Activated effector memory CD4-positive, alpha-beta T cell treated with Interleukin-2 at 50 U/mL for 16 hours (primary cell): Measurements from ENCODE around the gene HAL.
A peak's percentile ranks its signal among the peaks of the same experiment; 100 is the strongest.
"Not testable (repeated sequence)": the region's sequence is repeated elsewhere in the genome, so short reads cannot be mapped to it uniquely, and the experiment has no call there.

Source experiments
- DNase-seq: peaks from one replicate; pipeline ENCODE4 v3.0.0-alpha.2; 2020

HAL gene

GRCh38 chr12:95976416-95976832 lies 19.7 kb downstream of the HAL start:
- no peak for DNase-seq

- DNase-seq, result no peak
Observed at GRCh38 chr12:95975491-95975890, 20.7 kb downstream of the HAL start.

GRCh38 chr12:95974358-95974757 lies 21.8 kb downstream of the HAL start:
- no peak for DNase-seq

- DNase-seq, result no peak
Observed at GRCh38 chr12:95972832-95973456, 23.2 kb downstream of the HAL start.

GRCh38 chr12:95970905-95971304 lies 25.2 kb downstream of the HAL start:
- no peak for DNase-seq

- not testable (repeated sequence) for DNase-seq
Observed at GRCh38 chr12:95969116-95969515, 27.0 kb downstream of the HAL start.

- DNase-seq, result no peak
Observed at GRCh38 chr12:95967301-95967700, 28.8 kb downstream of the HAL start.

GRCh38 chr12:95966287-95966870 lies 29.8 kb downstream of the HAL start:
- DNase-seq, result no peak

- DNase-seq, result no peak
Observed at GRCh38 chr12:95963096-95963495, 33.0 kb downstream of the HAL start.

DNA sequence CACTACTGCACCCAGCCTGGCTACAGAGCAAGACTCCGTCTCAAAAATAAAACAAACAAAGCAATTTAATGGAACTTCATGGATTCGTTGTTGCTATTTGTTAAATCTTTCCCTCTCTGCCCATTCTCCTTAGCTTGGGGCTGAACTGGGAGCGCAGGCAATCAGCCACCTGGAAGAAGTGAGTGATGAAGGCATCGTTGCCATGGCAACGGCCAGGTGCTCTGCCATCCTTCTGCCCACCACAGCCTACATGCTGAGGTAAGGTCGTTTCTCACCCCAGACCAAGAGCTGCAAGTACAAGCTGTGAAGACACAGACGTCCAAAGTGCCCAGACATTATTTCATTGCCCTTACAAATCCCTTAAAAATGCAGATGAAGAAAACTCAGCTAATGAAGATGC lies 33.9 kb downstream of the HAL start:
- DNase-seq, result no peak

DNA sequence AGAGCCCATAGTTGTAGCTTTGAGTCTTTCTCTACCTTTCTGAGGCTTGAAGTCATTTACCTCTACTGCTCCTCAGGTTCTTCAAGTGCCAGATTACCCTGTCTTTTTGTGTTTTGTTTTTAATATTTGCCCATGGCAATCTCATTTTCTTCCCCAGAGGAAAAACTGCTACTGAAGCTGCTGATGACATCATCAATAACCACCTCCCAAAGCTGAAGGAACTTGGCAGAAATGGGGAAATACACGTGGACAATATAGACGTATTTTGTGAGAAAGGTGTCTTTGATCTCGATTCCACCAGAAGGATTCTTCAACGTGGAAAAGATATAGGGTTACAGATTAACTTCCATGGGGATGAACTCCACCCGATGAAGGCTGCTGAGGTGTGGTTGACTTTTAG lies 35.9 kb downstream of the HAL start:
- no peak for DNase-seq

GRCh38 chr12:95959107-95959506 lies 37.0 kb downstream of the HAL start:
- DNase-seq, result no peak

DNA sequence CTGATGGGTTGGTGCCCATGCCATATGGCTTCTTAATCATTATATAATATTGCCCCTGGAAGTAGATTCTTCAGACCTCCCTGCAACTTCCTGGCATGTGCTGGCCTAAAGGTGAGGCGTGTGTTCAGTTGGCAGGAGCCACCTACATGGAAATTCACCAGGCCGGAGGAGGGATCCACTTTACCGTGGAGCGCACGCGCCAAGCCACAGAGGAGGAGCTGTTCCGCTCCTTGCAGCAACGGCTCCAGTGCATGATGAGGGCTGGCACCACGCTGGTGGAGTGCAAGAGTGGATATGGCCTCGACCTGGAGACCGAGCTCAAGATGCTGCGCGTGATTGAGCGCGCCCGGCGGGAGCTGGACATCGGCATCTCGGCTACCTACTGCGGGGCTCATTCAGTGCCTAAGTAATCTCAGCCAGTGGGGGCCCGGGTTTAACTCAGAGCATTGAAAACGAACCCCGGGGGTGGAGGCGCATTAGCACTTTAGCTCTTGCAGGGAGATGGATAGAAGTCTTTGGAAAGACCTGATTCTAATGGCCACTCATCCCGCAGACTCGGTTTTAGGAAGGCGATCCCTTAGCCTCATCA lies 39.5 kb downstream of the HAL start:
- no peak for DNase-seq

DNA sequence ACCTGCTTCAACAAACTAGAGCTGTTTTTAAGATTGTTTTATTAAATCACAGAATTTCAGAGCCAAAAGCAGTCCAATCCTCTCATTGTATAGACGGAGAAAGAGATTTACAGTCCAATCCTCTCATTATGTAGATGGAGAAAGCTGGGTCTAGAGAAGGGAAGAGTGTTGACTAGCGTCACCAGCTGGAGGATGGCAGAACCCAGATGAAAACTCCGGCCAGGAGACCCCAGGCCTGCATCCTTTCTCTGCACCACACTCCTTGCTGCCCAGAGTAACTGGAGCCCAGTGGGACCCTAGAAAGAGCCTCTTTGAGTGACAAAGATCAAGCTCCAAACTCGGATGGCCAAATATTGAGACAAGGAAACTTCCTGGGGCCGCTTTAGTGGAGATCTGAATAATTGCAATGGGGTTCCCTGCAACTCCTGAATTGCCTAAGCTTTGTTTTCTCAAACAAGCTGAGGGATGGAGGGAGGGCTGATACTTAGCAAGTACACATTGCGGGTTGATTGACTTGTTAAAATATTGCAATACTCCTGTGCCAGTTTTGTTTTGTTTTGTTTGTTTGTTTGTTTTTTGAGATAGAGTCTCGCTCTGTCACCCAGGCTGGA lies 40.5 kb downstream of the HAL start:
- DNase-seq, result no peak

- DNase-seq, result no peak
Observed at GRCh38 chr12:95953000-95953399, 43.1 kb downstream of the HAL start.

DNA sequence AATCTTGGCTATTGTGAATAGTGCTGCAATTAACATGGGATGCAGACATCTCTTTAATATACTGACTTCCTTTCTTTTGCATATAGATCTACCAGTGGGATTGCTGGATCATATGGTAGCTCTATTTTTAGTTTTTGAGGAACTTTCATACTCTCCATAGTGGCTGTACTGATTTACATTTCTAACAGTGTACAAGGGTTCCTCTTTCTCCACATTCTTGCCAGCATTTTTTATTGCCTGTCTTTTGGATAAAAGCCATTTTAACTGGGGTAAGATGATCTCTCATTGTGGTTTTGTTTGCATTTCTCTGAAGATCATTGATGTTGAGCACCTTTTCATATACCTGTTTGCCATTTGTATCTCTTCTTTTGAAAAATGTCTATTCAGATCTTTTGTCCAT lies 44.6 kb downstream of the HAL start:
- DNase-seq, result no peak

DNA sequence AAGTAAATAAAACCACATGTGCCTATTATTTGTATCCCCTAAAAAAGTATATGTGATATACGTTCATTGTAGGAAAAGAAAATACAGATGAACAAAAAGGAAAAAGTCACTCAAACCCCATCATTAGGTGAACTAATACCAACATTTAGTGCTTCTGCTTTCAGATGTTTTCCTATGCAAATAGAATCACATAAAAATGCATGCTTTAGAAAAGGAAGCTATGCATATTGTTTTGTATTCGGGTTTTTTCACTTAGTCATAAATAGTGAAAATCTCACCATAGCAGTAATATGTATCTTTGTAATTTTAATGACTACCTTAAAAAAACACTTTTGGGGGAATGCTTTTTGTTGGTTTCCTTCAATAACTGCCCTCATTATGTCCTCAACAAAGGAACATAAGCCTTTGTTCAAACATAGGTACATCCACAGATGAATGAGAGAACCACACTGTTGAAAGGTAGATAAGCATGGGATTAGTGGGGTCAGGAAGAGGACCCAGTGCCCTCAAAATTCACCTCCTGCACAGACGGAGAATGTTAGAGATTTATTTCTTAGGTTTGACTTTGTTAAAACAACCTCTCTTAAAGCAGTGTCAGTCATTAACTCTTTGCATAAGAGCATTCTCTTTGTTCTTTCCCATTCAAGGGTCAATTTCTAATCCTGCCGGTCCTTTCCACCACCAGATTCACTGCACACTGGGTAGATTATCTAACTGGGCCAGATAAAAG lies 46.5 kb downstream of the HAL start:
- DNase-seq, result no peak

DNA sequence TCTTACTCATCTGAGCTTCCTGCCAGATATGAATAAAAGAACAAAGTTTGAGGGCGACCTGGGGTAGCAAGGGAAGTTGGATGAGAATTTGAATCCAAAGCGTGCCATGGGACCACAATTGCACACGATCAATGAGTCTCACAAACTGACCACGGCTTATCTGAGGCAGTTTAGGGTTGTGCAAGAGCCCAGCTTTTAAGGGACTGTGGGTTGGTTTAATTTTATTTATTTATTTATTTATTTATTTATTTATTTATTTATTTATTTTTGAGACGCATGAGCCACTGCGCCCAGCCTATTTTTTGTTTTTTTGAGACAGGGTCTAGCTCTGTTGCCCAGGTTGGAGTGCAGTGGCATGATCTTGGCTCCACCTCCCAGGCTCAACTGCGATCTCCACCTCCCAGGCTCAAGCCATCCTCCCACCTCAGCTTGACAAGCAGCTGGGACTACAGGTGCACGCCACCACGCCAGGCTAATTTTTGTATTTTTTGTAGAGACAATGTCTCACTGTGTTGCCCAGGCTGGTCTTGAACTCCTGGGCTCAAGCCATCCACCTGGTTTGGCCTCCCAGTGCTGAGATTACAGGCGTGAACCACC lies 51.9 kb downstream of the HAL start:
- DNase-seq, result no peak

DNA sequence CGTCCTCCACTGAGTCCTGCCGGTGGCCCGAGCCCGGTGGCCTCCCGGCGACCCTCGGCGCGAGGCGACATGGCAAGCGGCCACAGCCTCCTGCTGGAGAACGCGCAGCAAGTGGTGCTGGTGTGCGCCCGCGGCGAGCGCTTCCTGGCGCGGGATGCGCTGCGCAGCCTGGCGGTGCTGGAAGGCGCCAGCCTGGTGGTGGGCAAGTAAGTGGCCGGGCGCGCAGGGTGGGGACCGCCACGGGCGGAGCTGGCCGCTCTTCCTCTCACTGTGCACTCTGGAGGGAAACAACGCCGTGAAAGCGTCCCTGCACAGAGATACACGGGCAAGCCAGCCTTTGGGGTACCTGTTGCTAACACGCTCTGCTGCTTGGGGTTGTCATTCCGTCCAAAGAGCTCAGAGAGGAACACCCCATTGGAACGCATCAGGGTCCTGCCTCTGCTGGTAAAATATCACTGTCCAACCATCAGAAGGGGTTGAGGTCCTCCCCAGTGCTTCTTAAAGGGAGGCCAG lies 52.8 kb downstream of the HAL start, which contains the start of gene AMDHD1:
AMDHD1 (plus strand) TSS at position 2 of the 513 bp plus-strand sequence; CDS start at position 70, 68 bp downstream.
- DNase-seq, result peak; percentile 50

GRCh38 chr12:95942524-95943329 lies 53.4 kb downstream of the HAL start, which contains the start of gene CCDC38:
TSS of gene CCDC38 (minus strand) at chr12:95942614. CDS start at chr12:95936509, 6,105 bp downstream.
- peak; percentile 71 for DNase-seq

DNA sequence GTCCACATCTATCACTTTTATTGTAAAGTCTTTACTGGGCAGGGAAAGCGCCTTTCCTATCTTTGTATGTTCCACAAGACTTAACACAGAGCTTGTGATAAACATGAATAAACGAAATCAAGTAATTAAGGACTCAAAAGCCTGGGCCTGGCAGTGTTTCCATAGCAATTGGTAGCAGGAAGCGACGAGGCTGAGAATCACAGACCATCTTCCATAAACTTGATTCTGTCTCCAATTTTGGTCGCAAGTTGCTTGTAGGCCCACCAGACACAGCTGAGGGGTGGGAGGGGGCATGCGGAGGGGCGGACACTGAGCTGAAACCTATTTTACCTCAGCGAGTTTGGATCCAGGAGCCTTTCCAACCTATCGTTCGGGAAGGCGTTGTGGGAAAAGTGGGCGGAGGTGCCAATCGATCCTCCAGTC lies 54.0 kb downstream of the HAL start:
- no peak for DNase-seq

GRCh38 chr12:95940514-95940913 lies 55.6 kb downstream of the HAL start:
- no peak for DNase-seq
